Neural cell (in vitro differentiated cells): ENCODE data around the gene MAPK8. TPM values are rescaled to one million over a fixed set of nuclear protein-coding genes. Genes with fewer than 3 reads are reported as not detected.

Experiments
- H2AFZ ChIP-seq: fragments of 200-600, 300-800 bp; sonication (generic), shearing (Covaris generic); 2 replicates; pipeline ENCODE4 v1.6.0; 2014; ENCODE audit warnings: low read depth, mild to moderate bottlenecking, antibody characterized with exemption, low read length, moderate library complexity
- H3F3A ChIP-seq: fragments of 200-600 bp; shearing (Covaris generic); 2 replicates; pipeline ENCODE4 v1.6.1; 2016; ENCODE audit warnings: mild to moderate bottlenecking, moderate library complexity, mixed read lengths, antibody characterized with exemption, low read length; ENCODE audit not compliant: insufficient read depth, poor library complexity, severe bottlenecking
- H3K27ac ChIP-seq: fragments of 200-600, 300-800 bp; sonication (generic), shearing (Covaris generic); 2 replicates; pipeline ENCODE4 v1.5.1; 2014; ENCODE audit warnings: mild to moderate bottlenecking, low read length, moderate library complexity
- H3K27me3 ChIP-seq: fragments of 300-800, 200-600 bp; sonication (generic), shearing (Covaris generic); 2 replicates; pipeline ENCODE4 v1.6.0; 2014; ENCODE audit warnings: mild to moderate bottlenecking, low read depth, low read length, moderate library complexity; ENCODE audit not compliant: insufficient read depth
- H3K36me3 ChIP-seq: fragments of 300-800, 200-600 bp; sonication (generic), shearing (Covaris generic); 2 replicates; pipeline ENCODE4 v1.5.1; 2014; ENCODE audit warnings: mild to moderate bottlenecking, antibody characterized with exemption, low read length, moderate library complexity; ENCODE audit not compliant: insufficient read depth
- H3K4me2 ChIP-seq: fragments of 300-800, 200-600 bp; sonication (generic), shearing (Covaris generic); 2 replicates; pipeline ENCODE4 v1.6.0; 2014; ENCODE audit warnings: mild to moderate bottlenecking, low read length
- H3K4me3 ChIP-seq: fragments of 300-800, 200-600 bp; sonication (generic), shearing (Covaris generic); 2 replicates; pipeline ENCODE4 v1.5.1; 2014; ENCODE audit warnings: mild to moderate bottlenecking, low read length, moderate library complexity
- H3K79me2 ChIP-seq: fragments of 200-600 bp; shearing (Covaris generic); replicated peaks from 2 replicates; pipeline ENCODE4 v1.6.0; 2014; ENCODE audit warnings: mild to moderate bottlenecking, low read length, moderate library complexity; ENCODE audit not compliant: insufficient read depth
- H3K9ac ChIP-seq: fragments of 300-800, 200-600 bp; sonication (generic), shearing (Covaris generic); 2 replicates; pipeline ENCODE4 v1.6.1; 2016; ENCODE audit warnings: mild to moderate bottlenecking, low read length, mixed read lengths
- H3K9me2 ChIP-seq: fragments of 200-600 bp; shearing (Covaris generic); 2 replicates; pipeline ENCODE4 v1.6.1; 2016; ENCODE audit warnings: mild to moderate bottlenecking, low read length, mixed read lengths; ENCODE audit not compliant: insufficient read depth
- H3K9me3 ChIP-seq: fragments of 200-600, 300-800 bp; sonication (generic), shearing (Covaris generic); 2 replicates; pipeline ENCODE4 v1.6.1; 2016; ENCODE audit warnings: mild to moderate bottlenecking, mixed run types, low read length, moderate library complexity, mixed read lengths
- H4K20me1 ChIP-seq: fragments of 200-600 bp; shearing (Covaris generic); 2 replicates; pipeline ENCODE4 v1.6.1; 2016; ENCODE audit warnings: mild to moderate bottlenecking, mixed run types; ENCODE audit not compliant: insufficient read depth
- EP300 ChIP-seq: fragments of 450-650 bp; conservative IDR thresholded peaks from 2 replicates; pipeline ENCODE4 v1.6.1; 2014; ENCODE audit warnings: antibody characterized with exemption, mild to moderate bottlenecking, moderate library complexity; ENCODE audit not compliant: poor library complexity, severe bottlenecking
- EZH2 ChIP-seq: fragments of 200-600, 300-800 bp; shearing (Covaris generic), sonication (generic); IDR thresholded peaks from 2 replicates; pipeline ENCODE4 v1.6.1; 2014; ENCODE audit warnings: antibody characterized with exemption, low read length, borderline replicate concordance, mild to moderate bottlenecking; ENCODE audit not compliant: insufficient read depth, poor library complexity, severe bottlenecking
- MXI1 ChIP-seq: fragments of 450-650 bp; conservative IDR thresholded peaks from 2 replicates; pipeline ENCODE4 v1.6.1; 2014; ENCODE audit warnings: antibody characterized with exemption, mild to moderate bottlenecking; ENCODE audit not compliant: poor library complexity, severe bottlenecking
- POLR2AphosphoS5 ChIP-seq: IDR thresholded peaks from 2 replicates; pipeline ENCODE4 v1.6.1; 2012
- RAD21 ChIP-seq: fragments of 450-650 bp; conservative IDR thresholded peaks from 2 replicates; pipeline ENCODE4 v1.6.1; 2014; ENCODE audit warnings: antibody characterized with exemption, mild to moderate bottlenecking, moderate library complexity
- SMC3 ChIP-seq: fragments of 450-650 bp; conservative IDR thresholded peaks from 2 replicates; pipeline ENCODE4 v1.6.1; 2014; ENCODE audit warnings: antibody characterized with exemption, mild to moderate bottlenecking, moderate library complexity; ENCODE audit not compliant: poor library complexity
- TAF1 ChIP-seq: IDR thresholded peaks from 2 replicates; pipeline ENCODE4 v1.6.1; 2012; ENCODE audit warnings: low read depth
- polyA plus RNA-seq: library from polyadenylated mRNA; depleted of rRNA; stranded (reverse); fragments of >200 nt; gene quantifications from 2 replicates; pipeline ENCODE4 v1.2.3, GENCODE V29; 2014
- TF ChIP-seq, protein P1 (sequence below): IDR thresholded peaks from 2 replicates; pipeline ENCODE4 v1.6.1; 2012; ENCODE audit warnings: borderline replicate concordance
- TF ChIP-seq, protein P2 (sequence below): fragments of 450-650 bp; IDR thresholded peaks from 2 replicates; pipeline ENCODE4 v1.5.1; 2014; ENCODE audit warnings: antibody characterized with exemption, mild to moderate bottlenecking, moderate library complexity; ENCODE audit not compliant: poor library complexity, severe bottlenecking

MAPK8 gene
- polyA plus RNA-seq, 1 donor from 2014 or later, result 187 TPM

DNA sequence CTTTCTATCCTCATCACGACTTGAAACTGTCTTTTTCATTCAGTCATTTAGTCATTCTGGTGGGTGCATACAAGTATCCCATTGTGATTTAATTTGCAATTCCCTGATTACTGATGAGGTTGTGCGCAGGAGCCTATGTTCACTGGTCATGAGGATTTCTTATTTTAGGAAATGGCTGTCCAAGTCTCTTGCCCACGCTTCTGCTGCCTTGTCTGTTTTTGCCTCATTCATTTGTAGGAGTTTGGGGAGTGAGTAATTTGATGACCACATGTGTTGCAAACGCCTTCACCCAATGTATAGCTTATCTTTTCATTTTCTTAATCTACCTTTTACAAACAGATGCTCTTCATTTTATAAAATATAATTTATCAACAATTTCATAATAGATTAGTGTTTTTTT is 171.1 kb downstream of the MAPK8 start:
- no peaks in the 10 kb centered on the region for H3K36me3 ChIP-seq
- H3K9ac ChIP-seq, result no peak overlapping the region
- H3K4me3 ChIP-seq, result no peak overlapping the region
- no peaks in the 10 kb centered on the region for H3K79me2 ChIP-seq
- no peaks in the 10 kb centered on the region for H3K27me3 ChIP-seq
- H3K9me3 ChIP-seq, result no peaks in the 10 kb centered on the region
- H3K9me2 ChIP-seq, result no peaks in the 10 kb centered on the region
- no peak overlapping the region for H3K27ac ChIP-seq
- no peak overlapping the region for H2AFZ ChIP-seq
- H4K20me1 ChIP-seq, result no peaks in the 10 kb centered on the region
- H3F3A ChIP-seq, result no peaks in the 10 kb centered on the region
- no peak overlapping the region for H3K4me2 ChIP-seq
- TF ChIP-seq, protein P1, sequence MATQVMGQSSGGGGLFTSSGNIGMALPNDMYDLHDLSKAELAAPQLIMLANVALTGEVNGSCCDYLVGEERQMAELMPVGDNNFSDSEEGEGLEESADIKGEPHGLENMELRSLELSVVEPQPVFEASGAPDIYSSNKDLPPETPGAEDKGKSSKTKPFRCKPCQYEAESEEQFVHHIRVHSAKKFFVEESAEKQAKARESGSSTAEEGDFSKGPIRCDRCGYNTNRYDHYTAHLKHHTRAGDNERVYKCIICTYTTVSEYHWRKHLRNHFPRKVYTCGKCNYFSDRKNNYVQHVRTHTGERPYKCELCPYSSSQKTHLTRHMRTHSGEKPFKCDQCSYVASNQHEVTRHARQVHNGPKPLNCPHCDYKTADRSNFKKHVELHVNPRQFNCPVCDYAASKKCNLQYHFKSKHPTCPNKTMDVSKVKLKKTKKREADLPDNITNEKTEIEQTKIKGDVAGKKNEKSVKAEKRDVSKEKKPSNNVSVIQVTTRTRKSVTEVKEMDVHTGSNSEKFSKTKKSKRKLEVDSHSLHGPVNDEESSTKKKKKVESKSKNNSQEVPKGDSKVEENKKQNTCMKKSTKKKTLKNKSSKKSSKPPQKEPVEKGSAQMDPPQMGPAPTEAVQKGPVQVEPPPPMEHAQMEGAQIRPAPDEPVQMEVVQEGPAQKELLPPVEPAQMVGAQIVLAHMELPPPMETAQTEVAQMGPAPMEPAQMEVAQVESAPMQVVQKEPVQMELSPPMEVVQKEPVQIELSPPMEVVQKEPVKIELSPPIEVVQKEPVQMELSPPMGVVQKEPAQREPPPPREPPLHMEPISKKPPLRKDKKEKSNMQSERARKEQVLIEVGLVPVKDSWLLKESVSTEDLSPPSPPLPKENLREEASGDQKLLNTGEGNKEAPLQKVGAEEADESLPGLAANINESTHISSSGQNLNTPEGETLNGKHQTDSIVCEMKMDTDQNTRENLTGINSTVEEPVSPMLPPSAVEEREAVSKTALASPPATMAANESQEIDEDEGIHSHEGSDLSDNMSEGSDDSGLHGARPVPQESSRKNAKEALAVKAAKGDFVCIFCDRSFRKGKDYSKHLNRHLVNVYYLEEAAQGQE, result no peak
- TF ChIP-seq EP300 (no peak), POLR2AphosphoS5 (no peak), RAD21 (no peak), EZH2 (no peak), MXI1 (no peak), SMC3 (no peak), TAF1 (no peak)
- TF ChIP-seq, protein P2, sequence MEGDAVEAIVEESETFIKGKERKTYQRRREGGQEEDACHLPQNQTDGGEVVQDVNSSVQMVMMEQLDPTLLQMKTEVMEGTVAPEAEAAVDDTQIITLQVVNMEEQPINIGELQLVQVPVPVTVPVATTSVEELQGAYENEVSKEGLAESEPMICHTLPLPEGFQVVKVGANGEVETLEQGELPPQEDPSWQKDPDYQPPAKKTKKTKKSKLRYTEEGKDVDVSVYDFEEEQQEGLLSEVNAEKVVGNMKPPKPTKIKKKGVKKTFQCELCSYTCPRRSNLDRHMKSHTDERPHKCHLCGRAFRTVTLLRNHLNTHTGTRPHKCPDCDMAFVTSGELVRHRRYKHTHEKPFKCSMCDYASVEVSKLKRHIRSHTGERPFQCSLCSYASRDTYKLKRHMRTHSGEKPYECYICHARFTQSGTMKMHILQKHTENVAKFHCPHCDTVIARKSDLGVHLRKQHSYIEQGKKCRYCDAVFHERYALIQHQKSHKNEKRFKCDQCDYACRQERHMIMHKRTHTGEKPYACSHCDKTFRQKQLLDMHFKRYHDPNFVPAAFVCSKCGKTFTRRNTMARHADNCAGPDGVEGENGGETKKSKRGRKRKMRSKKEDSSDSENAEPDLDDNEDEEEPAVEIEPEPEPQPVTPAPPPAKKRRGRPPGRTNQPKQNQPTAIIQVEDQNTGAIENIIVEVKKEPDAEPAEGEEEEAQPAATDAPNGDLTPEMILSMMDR, result no peak

DNA sequence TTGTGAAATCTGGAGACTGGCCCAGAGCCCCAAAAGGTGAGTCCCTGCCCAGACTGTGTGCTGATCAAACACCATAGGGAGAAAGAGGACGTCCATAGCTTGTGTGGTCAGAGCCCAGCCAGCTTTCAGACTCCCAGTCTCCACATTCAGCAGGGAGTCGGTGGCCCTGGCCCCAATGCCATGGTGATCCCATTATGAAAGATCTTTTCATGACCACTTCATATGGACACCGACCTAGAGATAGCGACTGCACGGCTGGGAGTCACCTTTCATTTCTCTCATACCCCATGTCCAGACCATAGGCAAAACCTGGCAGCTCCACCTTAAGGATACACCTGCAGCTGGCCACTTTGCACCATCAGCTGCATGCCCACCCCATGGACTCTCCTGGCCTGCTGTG is 172.0 kb downstream of the MAPK8 start:
- no peaks in the 10 kb centered on the region for H3K36me3 ChIP-seq
- H3K9me2 ChIP-seq, result no peaks in the 10 kb centered on the region
- H4K20me1 ChIP-seq, result no peaks in the 10 kb centered on the region
- no peak overlapping the region for H2AFZ ChIP-seq
- H3K4me2 ChIP-seq, result no peak overlapping the region
- no peaks in the 10 kb centered on the region for H3F3A ChIP-seq
- no peaks in the 10 kb centered on the region for H3K9me3 ChIP-seq
- TF ChIP-seq, protein P2, result no peak
- no peak for TF ChIP-seq RAD21
- TF ChIP-seq POLR2AphosphoS5, result no peak
- TF ChIP-seq EZH2, result no peak
- no peak for TF ChIP-seq EP300
- no peak for TF ChIP-seq SMC3
- no peak for TF ChIP-seq MXI1
- TF ChIP-seq, protein P1, result no peak
- no peak overlapping the region for H3K4me3 ChIP-seq
- H3K27ac ChIP-seq, result no peak overlapping the region
- no peak overlapping the region for H3K9ac ChIP-seq
- H3K27me3 ChIP-seq, result no peaks in the 10 kb centered on the region
- no peaks in the 10 kb centered on the region for H3K79me2 ChIP-seq
